Stimulated activated CD8-positive, alpha-beta memory T cell treated with anti-CD3 and anti-CD28 coated beads, Interleukin-7, amount 100 ng/mL, for 24 hours (primary cell): Measurements from ENCODE around the gene PCDHA11.
"Not testable (repeated sequence)": the region's sequence is repeated elsewhere in the genome, so short reads cannot be mapped to it uniquely, and the experiment has no call there.

Source experiments
- DNase-seq: peaks from one replicate; pipeline ENCODE4 v3.0.0-alpha.2; 2020; ENCODE audit warnings: low read depth

Gene PCDHA11

DNA sequence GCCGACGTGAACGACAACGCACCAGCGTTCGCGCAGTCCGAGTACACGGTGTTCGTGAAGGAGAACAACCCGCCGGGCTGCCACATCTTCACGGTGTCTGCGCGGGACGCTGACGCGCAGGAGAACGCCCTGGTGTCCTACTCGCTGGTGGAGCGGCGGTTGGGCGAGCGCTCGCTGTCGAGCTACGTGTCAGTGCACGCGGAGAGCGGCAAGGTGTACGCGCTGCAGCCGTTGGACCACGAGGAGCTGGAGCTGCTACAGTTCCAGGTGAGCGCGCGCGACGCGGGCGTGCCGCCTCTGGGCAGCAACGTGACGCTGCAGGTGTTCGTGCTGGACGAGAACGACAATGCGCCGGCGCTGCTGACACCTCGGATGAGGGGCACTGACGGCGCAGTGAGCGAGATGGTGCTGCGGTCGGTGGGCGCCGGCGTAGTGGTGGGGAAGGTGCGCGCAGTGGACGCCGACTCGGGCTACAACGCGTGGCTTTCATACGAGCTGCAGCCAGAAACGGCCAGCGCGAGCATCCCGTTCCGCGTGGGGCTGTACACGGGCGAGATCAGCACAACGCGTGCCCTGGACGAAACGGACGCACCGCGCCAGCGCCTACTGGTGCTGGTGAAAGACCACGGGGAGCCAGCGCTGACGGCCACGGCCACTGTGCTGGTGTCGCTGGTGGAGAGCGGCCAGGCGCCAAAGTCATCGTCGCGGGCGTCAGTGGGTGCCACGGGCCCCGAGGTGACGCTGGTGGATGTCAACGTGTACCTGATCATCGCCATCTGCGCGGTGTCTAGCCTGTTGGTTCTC, 18.7 kb upstream of the PCDHA11 start:
- DNase-seq = not testable (repeated sequence)

DNA sequence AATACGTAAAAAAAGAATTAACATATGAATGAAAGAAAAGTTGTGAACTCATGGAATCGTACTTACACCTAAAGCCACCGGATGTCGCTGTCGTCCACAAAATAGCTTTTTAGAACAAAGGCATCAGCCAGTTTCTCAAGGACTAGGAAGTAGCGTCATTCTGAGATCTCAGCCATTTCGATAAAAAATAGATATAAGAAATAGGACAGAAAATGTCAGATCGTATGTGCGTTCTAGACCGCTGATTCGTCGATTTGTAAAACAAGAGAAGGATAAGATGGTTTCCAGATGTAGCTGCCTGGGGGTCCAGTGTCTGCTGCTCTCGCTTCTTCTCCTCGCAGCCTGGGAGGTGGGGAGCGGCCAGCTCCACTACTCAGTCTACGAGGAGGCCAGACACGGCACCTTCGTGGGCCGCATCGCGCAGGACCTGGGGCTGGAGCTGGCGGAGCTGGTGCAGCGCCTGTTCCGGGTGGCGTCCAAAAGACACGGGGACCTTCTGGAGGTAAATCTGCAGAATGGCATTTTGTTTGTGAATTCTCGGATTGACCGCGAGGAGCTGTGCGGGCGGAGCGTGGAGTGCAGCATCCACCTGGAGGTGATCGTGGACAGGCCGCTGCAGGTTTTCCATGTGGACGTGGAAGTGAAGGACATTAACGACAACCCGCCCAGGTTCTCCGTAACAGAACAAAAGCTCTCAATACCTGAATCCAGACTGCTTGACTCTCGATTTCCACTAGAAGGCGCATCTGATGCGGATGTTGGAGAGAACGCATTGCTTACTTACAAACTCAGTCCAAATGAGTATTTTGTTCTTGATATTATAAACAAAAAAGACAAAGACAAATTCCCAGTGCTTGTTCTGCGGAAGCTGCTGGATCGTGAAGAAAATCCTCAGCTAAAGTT, 12.7 kb upstream of the PCDHA11 start, which contains the start of gene PCDHA10:
Gene PCDHA10, plus strand, starts transcription at position 126 of the 903 bp plus-strand sequence. Its CDS starts 152 bp downstream, at position 278.
- DNase-seq = no peak

DNA sequence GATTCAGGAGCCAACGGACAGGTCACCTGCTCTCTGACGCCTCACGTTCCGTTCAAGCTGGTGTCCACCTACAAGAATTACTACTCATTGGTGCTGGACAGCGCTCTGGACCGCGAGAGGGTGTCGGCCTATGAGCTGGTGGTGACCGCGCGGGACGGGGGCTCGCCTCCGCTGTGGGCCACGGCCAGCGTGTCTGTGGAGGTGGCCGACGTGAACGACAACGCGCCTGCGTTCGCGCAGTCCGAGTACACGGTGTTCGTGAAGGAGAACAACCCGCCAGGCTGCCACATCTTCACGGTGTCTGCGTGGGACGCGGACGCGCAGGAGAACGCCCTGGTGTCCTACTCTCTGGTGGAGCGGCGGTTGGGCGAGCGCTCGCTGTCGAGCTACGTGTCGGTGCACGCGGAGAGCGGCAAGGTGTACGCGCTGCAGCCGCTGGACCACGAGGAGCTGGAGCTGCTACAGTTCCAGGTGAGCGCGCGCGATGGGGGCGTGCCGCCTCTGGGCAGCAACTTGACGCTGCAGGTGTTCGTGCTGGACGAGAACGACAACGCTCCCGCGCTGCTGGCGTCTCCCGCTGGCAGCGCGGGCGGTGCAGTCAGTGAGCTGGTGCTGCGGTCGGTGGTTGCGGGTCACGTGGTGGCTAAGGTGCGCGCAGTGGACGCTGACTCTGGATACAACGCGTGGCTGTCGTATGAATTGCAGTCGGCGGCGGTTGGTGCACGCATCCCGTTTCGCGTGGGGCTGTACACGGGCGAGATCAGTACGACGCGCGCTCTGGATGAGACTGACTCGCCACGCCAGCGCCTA, 11.4 kb upstream of the PCDHA11 start:
- DNase-seq = no peak

DNA sequence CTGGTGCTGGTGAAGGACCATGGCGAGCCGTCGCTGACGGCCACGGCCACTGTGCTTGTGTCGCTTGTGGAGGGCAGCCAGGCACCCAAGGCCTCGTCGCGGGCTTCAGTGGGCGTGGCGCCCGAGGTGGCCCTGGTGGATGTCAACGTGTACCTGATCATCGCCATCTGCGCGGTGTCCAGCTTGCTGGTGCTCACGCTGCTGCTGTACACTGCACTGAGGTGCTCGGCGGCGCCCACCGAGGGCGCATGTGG, 10.8 kb upstream of the PCDHA11 start:
- DNase-seq = no peak

DNA sequence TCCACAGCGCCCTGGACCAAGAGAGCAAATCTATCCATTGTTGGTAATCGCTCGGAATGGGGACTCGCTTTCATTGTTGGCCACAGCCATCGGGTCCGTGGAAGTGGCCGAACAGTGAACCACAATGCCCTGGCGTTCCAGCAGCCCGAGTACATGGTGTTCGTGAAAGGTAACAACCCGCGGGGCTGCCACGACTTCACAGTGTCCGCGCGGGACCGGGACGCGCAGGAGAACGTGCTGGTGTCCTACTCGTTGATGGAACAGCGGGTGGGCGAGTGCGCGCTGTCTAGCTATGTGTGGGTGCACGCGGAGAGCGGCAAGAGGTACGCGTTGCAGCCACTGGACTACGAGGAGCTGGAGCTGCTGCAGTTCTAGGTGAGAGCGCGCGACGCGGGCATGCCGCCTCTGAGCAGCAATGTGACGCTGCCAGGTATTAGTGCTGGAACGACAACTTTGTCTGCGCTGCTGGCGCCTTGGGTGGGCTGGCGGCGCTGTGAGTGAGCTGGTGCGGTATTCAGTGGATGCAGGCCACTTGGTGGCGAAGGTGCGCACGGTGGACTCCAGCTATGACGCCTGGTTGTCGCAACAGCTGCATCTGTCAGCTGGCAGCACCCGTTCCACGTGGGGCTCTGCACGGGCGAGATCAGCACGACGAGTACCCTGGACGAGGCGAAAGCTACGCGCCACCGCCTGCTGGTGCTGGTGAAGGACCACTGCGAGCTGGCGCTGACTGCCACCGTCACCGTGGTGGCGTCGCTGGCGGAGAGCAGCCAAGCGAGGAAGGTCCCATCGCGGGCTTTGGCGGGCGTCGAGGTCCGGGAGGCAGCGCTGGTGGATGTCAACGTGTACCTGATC, 6.1 kb upstream of the PCDHA11 start:
- no peak for DNase-seq

DNA sequence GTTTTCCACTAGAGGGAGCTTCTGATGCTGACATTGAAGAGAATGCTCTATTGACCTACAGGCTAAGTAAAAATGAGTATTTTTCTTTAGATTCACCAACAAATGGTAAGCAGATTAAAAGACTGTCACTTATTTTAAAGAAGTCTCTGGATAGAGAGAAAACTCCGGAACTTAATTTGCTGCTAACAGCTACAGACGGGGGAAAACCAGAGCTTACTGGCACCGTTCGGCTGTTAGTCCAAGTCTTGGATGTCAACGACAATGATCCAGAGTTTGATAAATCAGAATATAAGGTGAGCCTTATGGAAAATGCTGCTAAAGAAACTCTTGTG, 764 bp downstream of the PCDHA11 start:
- DNase-seq = no peak

DNA sequence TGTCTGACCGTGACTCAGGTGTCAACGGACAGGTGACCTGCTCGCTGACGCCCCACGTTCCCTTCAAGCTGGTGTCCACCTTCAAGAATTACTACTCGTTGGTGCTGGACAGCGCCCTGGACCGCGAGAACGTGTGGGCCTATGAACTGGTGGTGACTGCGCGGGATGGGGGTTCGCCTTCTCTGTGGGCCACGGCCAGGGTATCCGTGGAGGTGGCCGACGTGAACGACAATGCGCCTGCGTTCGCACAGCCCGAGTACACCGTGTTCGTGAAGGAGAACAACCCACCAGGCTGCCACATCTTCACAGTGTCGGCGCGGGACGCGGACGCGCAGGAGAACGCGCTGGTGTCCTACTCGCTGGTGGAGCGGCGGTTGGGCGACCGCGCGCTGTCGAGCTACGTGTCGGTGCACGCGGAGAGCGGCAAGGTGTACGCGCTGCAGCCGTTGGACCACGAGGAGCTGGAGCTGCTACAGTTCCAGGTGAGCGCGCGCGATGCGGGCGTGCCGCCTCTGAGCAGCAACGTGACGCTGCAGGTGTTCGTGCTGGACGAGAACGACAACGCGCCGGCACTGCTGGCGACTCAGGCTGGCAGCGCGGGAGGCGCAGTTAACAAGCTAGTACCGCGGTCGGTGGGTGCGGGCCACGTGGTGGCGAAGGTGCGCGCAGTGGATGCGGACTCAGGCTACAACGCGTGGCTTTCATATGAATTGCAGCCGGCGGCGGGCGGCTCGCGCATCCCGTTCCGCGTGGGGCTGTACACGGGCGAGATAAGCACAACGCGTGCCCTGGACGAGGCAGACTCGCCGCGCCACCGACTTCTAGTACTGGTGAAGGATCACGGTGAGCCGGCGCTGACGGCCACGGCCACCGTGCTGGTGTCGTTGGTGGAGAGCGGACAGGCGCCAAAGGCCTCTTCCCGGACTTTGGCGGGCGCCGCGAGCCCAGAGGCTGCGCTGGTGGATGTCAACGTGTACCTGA, 1.8 kb downstream of the PCDHA11 start:
- no peak for DNase-seq

DNA sequence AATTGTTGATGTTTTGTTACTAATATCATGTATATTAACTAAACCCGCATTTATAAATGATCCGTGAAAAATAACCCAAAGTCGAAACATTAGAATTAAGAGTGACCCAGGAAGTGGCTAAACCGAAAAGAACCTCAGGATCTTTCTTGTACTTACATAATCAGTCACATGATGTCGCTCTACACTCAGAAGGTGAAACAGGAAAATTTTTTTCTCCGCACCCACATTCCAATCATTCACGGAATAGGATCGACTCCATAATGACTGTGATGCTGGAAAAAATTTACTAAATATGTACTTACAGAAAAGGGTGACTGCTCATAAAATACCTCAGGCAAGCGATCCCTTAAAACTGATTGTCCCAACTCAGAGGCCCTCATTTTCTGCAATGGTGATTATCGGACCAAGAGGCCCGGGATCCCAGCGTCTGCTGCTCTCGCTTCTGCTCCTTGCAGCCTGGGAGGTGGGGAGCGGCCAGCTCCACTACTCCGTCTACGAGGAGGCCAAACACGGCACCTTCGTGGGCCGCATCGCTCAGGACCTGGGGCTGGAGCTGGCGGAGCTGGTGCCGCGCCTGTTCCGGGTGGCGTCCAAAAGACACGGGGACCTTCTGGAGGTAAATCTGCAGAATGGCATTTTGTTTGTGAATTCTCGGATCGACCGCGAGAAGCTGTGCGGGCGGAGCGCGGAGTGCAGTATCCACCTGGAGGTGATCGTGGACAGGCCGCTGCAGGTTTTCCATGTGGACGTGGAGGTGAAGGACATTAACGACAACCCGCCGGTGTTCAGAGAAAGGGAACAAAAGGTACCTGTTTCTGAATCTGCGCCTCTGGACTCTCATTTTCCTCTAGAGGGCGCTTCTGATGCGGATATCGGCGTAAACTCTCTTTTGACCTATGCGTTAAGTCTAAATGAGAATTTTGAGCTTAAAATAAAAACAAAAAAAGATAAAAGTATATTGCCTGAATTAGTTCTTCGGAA, 6.6 kb downstream of the PCDHA11 start, which contains the start of gene PCDHA12:
Gene PCDHA12, plus strand, starts transcription at position 224 of the 981 bp plus-strand sequence. Its CDS starts 165 bp downstream, at position 389.
- no peak for DNase-seq

DNA sequence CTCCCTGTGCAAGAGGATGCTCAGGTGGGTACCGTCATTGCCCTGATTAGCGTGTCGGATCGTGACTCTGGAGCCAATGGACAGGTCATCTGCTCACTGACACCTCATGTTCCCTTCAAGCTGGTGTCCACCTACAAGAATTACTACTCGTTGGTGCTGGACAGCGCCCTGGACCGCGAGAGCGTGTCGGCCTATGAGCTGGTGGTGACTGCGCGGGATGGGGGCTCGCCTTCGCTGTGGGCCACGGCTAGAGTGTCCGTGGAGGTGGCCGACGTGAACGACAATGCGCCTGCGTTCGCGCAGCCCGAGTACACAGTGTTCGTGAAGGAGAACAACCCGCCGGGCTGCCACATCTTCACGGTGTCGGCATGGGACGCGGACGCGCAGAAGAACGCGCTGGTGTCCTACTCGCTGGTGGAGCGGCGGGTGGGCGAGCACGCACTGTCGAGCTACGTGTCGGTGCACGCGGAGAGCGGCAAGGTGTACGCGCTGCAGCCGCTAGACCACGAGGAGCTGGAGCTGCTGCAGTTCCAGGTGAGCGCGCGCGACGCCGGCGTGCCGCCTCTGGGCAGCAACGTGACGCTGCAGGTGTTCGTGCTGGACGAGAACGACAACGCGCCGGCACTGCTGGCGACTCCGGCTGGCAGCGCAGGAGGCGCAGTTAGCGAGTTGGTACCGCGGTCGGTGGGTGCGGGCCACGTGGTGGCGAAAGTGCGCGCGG, 7.9 kb downstream of the PCDHA11 start:
- DNase-seq = not testable (repeated sequence)

DNA sequence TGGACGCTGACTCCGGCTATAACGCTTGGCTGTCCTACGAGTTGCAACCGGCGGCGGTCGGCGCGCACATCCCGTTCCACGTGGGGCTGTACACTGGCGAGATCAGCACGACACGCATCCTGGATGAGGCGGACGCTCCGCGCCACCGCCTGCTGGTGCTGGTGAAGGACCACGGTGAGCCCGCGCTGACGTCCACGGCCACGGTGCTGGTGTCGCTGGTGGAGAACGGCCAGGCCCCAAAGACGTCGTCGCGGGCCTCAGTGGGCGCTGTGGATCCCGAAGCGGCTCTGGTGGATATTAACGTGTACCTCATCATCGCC, 8.5 kb downstream of the PCDHA11 start:
- no peak for DNase-seq

DNA sequence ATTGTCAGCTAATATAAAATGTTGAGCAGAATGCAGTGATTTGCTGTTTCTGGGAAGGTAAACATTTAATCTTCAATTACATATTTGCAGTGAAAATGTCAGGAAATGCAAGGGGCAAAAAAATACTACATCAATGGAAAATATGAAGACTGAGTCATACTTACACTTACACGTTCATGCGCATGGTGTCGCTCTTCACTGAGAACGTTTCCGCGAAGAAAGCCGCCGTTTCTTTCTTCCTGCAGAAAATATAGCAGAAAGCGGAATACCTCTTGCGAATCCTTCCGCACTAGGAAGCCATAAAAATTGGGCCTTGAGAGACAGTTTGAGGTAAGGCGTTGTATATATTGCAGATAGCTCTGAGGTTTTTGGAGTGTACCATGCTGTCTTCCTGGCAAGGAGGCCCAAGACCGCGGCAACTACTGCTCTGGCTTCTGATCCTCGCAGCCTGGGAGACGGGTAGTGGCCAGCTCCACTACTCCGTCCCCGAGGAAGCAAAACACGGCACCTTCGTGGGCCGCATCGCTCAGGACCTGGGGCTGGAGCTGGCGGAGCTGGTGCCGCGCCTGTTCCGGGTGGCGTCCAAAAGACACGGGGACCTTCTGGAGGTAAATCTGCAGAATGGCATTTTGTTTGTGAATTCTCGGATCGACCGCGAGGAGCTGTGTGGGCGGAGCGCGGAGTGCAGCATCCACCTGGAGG, 13.3 kb downstream of the PCDHA11 start, which contains the start of gene PCDHA13:
Gene PCDHA13, plus strand, starts transcription at position 236 of the 702 bp plus-strand sequence. Its CDS starts 145 bp downstream, at position 381.
- DNase-seq = no peak

DNA sequence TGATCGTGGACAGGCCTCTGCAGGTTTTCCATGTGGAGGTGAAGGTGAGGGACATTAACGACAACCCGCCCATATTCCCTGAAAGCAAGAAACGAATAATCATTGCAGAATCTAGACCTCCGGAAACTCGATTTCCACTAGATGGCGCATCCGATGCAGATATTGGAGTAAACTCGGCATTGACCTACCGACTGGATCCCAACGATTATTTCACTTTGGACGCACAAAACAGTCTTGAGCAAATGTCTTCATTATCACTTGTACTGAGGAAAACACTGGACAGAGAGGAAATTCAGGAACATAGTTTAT, 13.8 kb downstream of the PCDHA11 start:
- DNase-seq = no peak

DNA sequence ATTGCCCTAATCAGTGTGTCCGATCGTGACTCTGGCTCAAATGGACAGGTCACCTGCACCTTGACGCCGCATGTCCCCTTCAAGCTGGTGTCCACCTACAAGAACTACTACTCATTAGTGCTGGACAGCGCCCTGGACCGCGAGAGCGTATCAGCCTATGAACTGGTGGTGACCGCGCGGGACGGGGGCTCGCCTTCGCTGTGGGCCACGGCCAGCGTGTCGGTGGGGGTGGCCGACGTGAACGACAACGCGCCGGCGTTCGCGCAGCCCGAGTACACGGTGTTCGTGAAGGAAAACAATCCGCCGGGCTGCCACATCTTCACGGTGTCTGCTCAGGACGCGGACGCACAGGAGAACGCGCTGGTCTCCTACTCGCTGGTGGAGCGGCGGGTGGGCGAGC, 14.6 kb downstream of the PCDHA11 start:
- no peak for DNase-seq

DNA sequence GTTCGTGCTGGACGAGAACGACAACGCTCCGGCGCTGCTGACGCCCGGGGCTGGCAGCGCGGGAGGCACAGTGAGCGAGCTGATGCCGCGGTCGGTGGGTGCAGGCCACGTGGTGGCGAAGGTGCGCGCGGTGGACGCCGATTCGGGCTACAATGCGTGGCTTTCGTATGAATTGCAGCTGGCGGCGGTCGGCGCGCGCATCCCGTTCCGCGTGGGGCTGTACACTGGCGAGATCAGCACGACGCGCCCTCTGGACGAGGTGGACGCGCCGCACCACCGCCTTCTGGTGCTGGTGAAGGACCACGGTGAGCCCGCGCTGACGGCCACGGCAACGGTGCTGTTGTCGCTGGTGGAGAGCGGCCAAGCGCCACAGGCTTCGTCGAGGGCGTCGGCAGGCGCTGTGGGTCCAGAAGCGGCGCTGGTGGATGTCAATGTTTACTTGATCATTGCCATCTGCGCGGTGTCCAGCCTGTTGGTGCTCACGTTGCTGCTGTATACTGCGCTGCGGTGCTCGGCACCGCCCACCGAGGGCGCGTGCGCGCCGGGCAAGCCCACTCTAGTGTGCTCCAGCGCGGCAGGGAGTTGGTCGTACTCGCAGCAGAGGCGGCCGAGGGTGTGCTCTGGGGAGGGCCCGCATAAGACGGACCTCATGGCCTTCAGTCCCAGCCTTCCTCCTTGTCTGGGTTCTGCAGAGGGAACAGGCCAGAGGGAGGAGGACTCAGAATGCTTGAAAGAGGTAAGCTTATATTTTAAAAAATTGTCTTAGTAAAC, 15.4 kb downstream of the PCDHA11 start:
- no peak for DNase-seq

DNA sequence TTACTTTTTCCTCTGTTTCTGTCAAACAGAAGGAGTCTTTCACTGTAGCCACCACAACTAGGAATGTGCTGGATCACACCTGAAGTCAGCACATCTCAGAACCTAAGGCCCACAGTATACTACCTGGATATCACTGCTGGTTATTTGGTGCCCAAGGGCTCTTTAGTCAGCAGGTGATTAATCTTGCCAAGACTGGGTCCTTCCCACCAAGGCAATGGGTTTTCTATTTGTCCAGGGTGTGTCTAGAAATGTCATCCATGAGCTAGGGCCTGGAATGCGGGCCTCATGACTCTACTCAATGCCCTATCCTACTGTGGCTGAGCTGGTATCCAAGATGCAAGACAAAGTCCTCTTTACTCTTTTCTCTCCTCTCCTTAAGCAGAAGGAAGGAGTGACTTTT, 47.6 kb downstream of the PCDHA11 start:
- no peak for DNase-seq
